ENCODE measurements around the gene COPS3.
"Not testable (repeated sequence)": the region's sequence is repeated elsewhere in the genome, so short reads cannot be mapped to it uniquely, and the experiment has no call there.

GRCh38 chr17:17255689-17256088 lies 25.4 kb downstream of the COPS3 start:
- TF ChIP-seq, protein P1, sequence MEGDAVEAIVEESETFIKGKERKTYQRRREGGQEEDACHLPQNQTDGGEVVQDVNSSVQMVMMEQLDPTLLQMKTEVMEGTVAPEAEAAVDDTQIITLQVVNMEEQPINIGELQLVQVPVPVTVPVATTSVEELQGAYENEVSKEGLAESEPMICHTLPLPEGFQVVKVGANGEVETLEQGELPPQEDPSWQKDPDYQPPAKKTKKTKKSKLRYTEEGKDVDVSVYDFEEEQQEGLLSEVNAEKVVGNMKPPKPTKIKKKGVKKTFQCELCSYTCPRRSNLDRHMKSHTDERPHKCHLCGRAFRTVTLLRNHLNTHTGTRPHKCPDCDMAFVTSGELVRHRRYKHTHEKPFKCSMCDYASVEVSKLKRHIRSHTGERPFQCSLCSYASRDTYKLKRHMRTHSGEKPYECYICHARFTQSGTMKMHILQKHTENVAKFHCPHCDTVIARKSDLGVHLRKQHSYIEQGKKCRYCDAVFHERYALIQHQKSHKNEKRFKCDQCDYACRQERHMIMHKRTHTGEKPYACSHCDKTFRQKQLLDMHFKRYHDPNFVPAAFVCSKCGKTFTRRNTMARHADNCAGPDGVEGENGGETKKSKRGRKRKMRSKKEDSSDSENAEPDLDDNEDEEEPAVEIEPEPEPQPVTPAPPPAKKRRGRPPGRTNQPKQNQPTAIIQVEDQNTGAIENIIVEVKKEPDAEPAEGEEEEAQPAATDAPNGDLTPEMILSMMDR (IDR thresholded peaks at IDR 0.05; ENCODE audit: low read length) = not testable (repeated sequence)
- TF ChIP-seq EZH2 (optimal IDR thresholded peaks at IDR 0.05; ENCODE audit: low read depth, low read length); EZH2phosphoT487 (IDR thresholded peaks at IDR 0.05; ENCODE audit: low read length): not testable (repeated sequence)
